HG03558 (cell line): Measurements from ENCODE around the gene ROBO1.

ENCODE experiments used
- ATAC-seq: cut with Tn5 transposase; IDR thresholded peaks from one replicate; pipeline ENCODE4 v1.9.1; 2021; ENCODE audit warnings: moderate number of reproducible peaks; ENCODE audit not compliant: unreplicated experiment; ENCODE audit errors: extremely low read depth

ROBO1 gene

GRCh38 chr3:79115458-79115857 is 652.3 kb downstream of the ROBO1 start:
- ATAC-seq: no peak

GRCh38 chr3:79113876-79114275 is 653.9 kb downstream of the ROBO1 start:
- ATAC-seq: no peak

DNA sequence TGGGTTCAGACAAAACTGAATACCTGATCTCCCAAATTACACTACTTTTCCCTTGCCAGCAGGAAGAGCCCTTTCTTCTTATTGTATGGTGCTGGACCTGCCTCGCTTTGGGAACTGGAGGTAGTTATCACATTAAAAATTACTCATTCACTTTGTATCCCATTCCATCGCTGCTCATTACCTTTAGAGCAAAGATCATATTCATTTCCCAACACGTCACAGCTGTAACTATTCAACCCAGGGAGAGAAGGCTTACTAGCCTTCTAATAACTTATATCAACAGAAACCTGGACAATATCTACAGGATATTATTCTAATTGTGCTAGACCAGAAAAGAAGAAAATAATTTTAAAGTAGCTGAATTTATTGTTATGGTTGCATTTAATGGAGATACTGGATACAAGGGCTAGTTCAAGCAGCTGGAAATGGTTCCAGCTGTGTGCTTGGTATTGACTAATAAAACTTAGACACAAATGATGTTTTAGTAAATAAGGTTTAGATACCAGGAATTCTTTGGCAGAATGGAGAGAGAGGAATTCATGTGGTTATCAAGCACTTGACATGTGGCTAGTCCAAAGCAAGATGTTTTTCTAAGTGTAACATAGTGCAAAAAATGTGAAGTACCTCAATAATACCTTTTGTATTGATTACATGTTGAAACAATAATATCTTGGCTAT is 656.3 kb downstream of the ROBO1 start:
- ATAC-seq: no peak

- no peak for ATAC-seq
These were observed 658.0 kb downstream of the ROBO1 start for GRCh38 chr3:79109754-79110153.

DNA sequence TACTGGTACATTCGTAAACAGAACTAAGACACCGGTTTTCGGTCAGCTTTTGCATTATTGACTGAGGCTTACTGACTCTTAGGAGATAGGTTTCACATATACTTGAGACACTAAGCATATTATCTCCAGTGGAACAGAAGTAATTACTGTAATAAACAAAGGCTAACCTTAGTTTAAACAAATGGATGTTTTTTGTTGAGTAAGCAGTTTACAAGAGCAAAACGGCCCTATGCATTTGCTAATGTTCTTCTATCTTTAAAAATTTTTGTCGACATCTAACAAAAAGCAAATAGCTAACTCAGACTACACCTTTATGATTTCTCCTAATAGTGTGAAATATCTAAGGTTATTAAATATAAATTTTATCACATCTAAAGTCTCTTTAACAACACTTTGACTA is 664.5 kb downstream of the ROBO1 start:
- no peak for ATAC-seq

- no peak for ATAC-seq
These were observed 669.7 kb downstream of the ROBO1 start for GRCh38 chr3:79097964-79098660.

DNA sequence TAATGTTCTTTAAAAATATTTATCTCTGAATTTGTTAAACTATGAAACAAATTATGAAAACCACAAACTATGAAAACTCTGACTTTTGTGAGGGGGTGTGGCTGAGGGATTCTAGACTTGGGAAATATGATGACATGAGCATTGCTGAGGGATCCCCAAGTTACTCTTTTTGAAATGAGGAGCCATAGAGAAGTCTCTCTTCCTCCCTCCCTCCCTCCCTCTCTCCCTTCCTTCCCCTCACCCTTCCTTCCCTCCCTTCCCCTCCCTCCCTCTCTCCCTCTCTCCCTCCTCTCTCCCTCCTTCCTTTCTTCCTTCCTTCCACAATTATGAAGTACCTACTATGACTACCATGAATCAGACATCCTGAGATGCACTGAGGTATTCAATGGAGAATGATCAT is 673.1 kb downstream of the ROBO1 start:
- ATAC-seq: no peak

GRCh38 chr3:79086514-79086913 is 681.3 kb downstream of the ROBO1 start:
- peak; percentile 75 for ATAC-seq

- no peak for ATAC-seq
These were observed 682.6 kb downstream of the ROBO1 start for GRCh38 chr3:79085171-79085570.

DNA sequence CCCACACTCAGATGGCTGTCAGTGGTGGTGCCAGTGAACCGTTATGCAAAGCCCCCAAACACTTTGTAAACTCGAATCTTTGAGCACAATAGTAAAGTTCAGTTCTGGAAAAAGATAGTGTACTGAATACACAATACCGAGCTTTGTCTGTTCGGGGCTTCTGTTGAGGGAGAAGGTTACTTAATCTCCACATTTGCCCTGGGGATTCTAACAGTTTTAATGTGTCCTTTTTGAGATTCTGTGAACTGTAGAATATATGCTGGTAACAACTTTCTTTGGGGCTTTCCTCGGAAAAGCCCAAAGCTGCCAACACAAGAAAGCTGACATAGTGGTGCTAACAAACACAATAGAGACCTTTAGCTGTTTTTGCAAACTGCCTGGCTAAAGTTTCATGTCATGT is 686.5 kb downstream of the ROBO1 start:
- ATAC-seq: no peak

GRCh38 chr3:79074558-79074957 is 693.2 kb downstream of the ROBO1 start:
- ATAC-seq: no peak

DNA sequence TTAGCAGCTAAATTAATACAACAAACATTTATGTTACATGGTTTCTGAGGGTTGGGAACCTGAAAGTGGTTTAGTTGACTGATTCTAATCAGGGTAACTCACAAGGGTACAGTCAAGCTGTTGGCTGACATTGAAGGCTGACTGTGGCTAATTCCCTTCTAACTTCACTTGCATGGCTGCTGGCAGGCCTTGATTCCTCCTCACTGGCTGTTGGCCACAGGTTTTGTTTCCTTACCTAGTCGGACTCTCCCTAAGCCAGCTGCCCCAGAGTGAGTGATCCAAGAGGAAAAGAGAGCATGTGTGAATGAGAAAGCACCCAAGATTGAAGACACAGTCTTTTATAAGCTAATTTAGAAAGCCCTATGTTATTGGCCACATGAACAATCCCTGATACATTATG is 700.1 kb downstream of the ROBO1 start:
- ATAC-seq: no peak

DNA sequence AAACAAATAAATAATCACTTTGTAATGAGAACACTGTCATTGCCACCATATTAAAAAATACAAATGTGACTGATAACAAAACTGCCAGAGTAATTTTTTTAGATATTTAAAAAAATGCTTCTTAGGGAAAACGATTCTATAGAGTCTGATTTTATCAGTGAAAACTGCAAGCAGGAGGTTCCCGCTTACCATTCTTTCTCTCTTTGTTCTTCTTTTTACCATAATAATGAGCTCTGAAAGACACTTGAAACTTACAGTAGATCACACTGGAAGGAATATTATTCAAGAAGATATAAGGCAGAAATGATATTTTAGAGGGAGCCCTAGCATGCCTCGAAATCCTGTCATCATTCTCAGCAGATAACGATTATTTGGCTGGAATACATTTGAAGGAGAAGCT is 701.3 kb downstream of the ROBO1 start:
- no peak for ATAC-seq

- no peak for ATAC-seq
These were observed 704.2 kb downstream of the ROBO1 start for GRCh38 chr3:79063624-79064023.

DNA sequence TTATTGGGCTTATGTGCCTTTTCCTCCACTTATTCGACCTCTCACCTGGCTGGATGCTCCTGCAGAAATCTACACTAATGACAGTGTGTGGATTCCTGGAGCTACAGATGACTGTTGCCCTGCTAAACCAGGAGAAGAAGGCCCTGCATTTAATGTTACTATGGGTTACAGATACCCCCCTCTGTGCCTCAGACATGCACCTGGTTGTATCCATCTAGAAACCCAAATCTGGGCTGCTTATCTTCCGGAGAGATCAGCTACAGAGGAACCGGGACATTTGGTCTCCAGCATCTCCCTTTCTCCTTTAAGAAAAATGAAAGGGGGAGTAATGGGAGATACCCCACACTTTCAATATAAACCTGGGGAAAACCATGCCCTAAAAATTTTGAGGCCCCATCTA is 710.0 kb downstream of the ROBO1 start:
- no peak for ATAC-seq

DNA sequence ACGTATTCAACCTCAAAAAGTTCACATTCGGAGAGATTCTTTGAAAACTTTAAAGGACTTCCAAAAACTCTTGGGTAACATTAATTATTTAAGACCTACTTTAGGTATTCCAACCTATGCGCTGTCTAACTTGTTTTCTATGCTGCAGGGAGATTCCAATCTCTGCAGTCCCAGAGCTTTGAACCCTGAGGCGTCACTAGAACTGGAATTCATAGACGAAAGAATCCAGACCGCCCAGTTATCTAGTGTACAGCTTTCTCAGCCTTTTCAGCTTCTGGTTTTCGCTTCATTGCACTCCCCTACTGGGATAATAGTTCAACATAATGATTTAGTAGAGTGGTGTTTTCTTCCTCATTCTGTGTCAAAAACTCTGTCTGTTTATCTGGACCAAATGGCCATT is 711.3 kb downstream of the ROBO1 start:
- no peak for ATAC-seq

DNA sequence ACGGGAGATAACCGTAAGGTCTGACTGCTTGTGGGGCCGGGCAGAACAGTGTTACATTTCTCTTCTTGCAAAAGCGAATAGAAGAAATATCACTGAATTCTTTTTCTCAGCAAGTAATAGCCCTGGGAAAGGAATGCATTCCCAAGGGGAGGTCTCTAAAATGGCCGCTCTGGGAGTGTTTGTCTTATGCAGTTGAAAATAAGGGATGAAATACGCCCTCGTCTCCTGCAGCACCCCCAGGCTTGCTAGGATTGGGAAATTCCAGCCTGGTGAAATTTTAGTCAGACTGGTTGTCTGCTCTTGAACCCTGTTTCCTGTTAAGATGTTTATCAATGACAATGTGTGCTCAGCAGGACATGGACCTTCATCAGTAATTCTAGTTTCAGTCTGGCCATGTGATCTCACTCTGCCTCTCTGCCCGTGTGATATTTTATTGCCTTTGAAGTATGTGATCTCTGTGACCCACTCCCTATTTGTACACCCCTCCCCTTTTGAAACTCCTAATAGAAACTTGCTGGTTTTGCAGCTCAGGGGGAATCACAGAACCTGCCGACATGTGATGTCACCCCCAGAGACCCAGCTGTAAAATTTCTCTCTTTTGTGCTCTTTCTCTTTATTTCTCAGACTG is 715.6 kb downstream of the ROBO1 start:
- no peak for ATAC-seq

GRCh38 chr3:79047581-79047980 is 720.2 kb downstream of the ROBO1 start:
- ATAC-seq: no peak

DNA sequence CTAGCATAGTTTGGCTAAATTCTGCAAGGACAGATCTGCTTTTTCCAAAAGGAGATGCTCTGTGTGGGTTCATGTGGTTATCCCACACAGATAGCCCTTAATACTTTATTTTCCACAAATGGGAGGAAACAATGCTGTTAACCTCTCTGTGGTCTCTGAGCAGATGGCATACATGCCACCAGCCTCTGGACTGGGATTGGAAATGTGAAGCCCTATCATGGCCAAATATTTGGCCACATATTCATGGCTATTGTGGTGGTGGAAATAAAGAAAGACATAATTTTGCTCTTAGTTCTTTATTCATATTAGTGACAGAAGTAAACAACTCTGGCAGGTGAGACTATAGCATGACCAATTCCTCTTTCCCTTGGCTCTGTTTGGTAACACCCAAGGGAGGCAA is 726.2 kb downstream of the ROBO1 start:
- no peak for ATAC-seq

DNA sequence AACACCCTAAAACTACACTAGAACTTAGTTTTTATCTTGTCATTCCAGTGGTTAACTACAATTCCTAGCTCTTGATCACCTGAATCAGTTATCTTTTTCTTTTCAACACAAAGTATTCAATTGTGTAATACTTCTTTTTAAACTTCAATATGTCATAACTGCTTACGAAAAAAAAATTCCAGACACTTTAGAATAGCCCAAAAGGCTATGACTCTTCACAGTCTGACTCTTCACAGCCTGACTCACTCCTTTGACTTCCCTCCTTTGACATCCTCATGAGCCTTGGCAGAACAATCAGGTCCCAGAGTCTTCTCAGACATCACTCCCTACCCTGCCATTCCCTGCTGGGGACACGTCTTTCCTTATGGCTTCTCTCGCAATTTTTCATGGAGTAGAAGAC is 727.1 kb downstream of the ROBO1 start:
- no peak for ATAC-seq

DNA sequence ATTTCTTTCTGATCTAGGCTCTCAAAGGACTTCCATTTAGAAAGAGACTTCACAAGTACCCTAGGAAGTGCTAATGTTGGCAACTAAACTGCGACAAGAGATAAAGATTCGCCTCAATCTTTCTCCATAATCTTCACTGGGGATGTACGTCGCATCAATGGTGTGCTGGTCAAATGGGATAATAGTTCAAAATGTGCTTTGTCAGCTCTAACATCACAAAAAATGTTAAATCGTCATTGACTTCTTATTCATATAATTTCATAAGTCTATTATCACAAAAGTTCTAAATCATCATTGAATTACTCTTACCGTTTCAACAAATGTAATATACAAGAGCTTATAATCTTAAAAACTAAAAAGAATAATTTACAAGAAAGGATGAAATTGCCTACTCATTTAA is 727.7 kb downstream of the ROBO1 start:
- no peak for ATAC-seq

GRCh38 chr3:79039192-79039591 is 728.6 kb downstream of the ROBO1 start:
- ATAC-seq: no peak
